SU-DHL-6 (cell line): ENCODE data around the gene EXD3.

Experiments
- CTCF ChIP-seq: fragments of 200-600 bp; sonication (generic); IDR thresholded peaks from one replicate; pipeline ENCODE4 v1.5.1; 2017; ENCODE audit warnings: antibody characterized with exemption, mild to moderate bottlenecking, low read length, moderate library complexity; ENCODE audit not compliant: insufficient read depth, poor library complexity, severe bottlenecking
- EZH2phosphoT487 ChIP-seq: fragments of 200-600 bp; sonication (generic), shearing (Covaris generic); conservative IDR thresholded peaks from 2 replicates; pipeline ENCODE4 v1.6.1; 2018; ENCODE audit warnings: mild to moderate bottlenecking, antibody characterized with exemption, low read length, moderate library complexity, mixed read lengths

- no peak for TF ChIP-seq CTCF
- no peak for TF ChIP-seq EZH2phosphoT487
Observed at GRCh38 chr9:137341227-137341626, 81.7 kb downstream of the EXD3 start.
